ENCODE measurements around the gene SLC6A6.

DNA sequence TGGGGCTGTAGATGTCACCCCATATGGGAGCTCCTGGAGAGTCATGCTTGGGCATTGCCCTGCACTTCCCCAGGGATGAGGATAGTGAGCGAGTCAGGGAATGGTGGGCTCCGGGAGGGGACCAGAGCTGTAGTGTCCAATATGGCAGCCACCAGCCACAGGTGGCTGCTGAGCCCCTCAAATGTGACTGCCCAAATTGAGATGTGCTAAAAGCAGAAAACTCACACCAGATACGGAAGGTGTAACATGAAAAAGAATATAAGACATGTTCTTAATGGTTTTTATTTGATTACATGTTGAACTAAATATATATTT, 106.1 kb downstream of the SLC6A6 start:
- TF ChIP-seq, protein P1, sequence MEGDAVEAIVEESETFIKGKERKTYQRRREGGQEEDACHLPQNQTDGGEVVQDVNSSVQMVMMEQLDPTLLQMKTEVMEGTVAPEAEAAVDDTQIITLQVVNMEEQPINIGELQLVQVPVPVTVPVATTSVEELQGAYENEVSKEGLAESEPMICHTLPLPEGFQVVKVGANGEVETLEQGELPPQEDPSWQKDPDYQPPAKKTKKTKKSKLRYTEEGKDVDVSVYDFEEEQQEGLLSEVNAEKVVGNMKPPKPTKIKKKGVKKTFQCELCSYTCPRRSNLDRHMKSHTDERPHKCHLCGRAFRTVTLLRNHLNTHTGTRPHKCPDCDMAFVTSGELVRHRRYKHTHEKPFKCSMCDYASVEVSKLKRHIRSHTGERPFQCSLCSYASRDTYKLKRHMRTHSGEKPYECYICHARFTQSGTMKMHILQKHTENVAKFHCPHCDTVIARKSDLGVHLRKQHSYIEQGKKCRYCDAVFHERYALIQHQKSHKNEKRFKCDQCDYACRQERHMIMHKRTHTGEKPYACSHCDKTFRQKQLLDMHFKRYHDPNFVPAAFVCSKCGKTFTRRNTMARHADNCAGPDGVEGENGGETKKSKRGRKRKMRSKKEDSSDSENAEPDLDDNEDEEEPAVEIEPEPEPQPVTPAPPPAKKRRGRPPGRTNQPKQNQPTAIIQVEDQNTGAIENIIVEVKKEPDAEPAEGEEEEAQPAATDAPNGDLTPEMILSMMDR (IDR thresholded peaks at IDR 0.05): no peak
- TF ChIP-seq EZH2 (IDR thresholded peaks at IDR 0.05) (no peak), EZH2phosphoT487 (IDR thresholded peaks at IDR 0.05) (no peak)

All from neural progenitor cell (in vitro differentiated cells).